ENCODE data around the gene GPATCH3. TPM values are rescaled to one million over a fixed set of nuclear protein-coding genes. Genes with fewer than 3 reads are reported as not detected.

The GPATCH3 gene
- total RNA-seq, 1 experiment from 2014 or later = 14.8 TPM

DNA sequence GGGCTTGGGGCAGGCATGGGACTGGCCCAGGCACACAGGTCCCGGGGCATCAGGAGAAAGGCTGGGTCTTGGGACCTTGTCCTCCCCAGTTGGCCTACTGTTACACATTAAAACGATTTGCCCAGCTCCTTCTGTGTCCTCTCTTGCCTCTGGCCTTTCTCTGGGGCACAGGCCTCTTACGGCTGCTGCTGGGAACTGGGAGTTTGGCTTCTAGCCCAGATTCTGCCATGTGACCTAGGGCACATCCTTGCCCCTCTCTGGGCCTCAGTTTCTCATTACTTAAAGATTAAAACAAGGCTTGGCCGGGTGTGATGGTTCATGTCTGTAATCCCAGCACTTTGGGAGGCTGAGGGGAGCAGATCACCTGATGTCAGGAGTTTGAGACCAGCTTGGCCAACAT is 46.0 kb upstream of the GPATCH3 start:
- Histone ChIP-seq H4K20me1 (ENCODE audit: insufficient read depth) (no peaks in the 10 kb centered on the region), H3K9me3 (ENCODE audit: control insufficient read depth in 1 of 2, insufficient read depth in 1 of 2, low read depth in 1 of 2, low read length in 2 of 2) (no peaks in the 10 kb centered on the region), H2AFZ (ENCODE audit: low read depth, low read length, poor library complexity, severe bottlenecking) (no peak overlapping the region), H3K36me3 (ENCODE audit: control insufficient read depth in 1 of 2, insufficient read depth in 2 of 2, low read length in 2 of 2) (peaks cover 37 to 46% of the 10 kb centered on the region in 2 experiments; a peak in 3 of 4 replicates), H3K4me2 (ENCODE audit: low read length) (no peak overlapping the region), H3K9ac (ENCODE audit: low read length) (no peak overlapping the region), H3K4me1 (ENCODE audit: control insufficient read depth in 1 of 2, insufficient read depth in 2 of 2, low read length in 2 of 2) (peaks cover 9 to 20% of the 10 kb centered on the region in 2 experiments), H3K27me3 (ENCODE audit: insufficient read depth, low read length) (no peaks in the 10 kb centered on the region), H3K9me2 (ENCODE audit: insufficient read depth) (no peaks in the 10 kb centered on the region), H3K4me3 (replicated peaks in 1 of 2; ENCODE audit: low read depth in 1 of 2, low read length in 2 of 2) (no peak overlapping the region), H3K27ac (ENCODE audit: low read depth, low read length) (no peak overlapping the region), H3K79me2 (ENCODE audit: insufficient read depth, low read length) (peaks cover 13% of the 10 kb centered on the region; the same call in 1 of the 2 replicates)
- intact Hi-C loops (cut with micrococcal nuclease) = no loop called here
- DNase-seq (ENCODE audit: low read depth, low spot score) = no peak
- TF ChIP-seq RAD21 (IDR thresholded peaks at IDR 0.05; ENCODE audit: low read depth) (no peak), ELF1 (IDR thresholded peaks at IDR 0.05; ENCODE audit: borderline replicate concordance, low read depth) (no peak), ZFX (IDR thresholded peaks at IDR 0.05) (no peak), SIN3A (IDR thresholded peaks at IDR 0.05; ENCODE audit: low read depth) (no peak), POLR2AphosphoS5 (IDR thresholded peaks at IDR 0.05; ENCODE audit: low read depth, low read length) (no peak), TCF7L2 (IDR thresholded peaks at IDR 0.05; ENCODE audit: borderline replicate concordance, extremely low read depth, insufficient read depth, insufficient read length) (no peak), SP1 (IDR thresholded peaks at IDR 0.05; ENCODE audit: low read depth) (no peak), FOSL1 (IDR thresholded peaks at IDR 0.05; ENCODE audit: low read depth) (no peak), EZH2phosphoT487 (IDR thresholded peaks at IDR 0.05; ENCODE audit: borderline replicate concordance) (no peak), CEBPB (IDR thresholded peaks at IDR 0.05; ENCODE audit: low read depth) (no peak), MAX (IDR thresholded peaks at IDR 0.05) (no peak), ZNF274 (IDR thresholded peaks at IDR 0.05; ENCODE audit: low read depth, low read length) (no peak)
- ChIA-PET POLR2A (no interaction called here), CTCF (no interaction called here), RAD21 (ENCODE audit: low non-redundant PET in 1 of 2, low total read pairs in 2 of 2, uncharacterized antibody in 2 of 2, unreplicated experiment in 2 of 2) (no interaction called here)
- no peak for ATAC-seq
- no TSS peak for BruUV-seq (replicated peaks)

DNA sequence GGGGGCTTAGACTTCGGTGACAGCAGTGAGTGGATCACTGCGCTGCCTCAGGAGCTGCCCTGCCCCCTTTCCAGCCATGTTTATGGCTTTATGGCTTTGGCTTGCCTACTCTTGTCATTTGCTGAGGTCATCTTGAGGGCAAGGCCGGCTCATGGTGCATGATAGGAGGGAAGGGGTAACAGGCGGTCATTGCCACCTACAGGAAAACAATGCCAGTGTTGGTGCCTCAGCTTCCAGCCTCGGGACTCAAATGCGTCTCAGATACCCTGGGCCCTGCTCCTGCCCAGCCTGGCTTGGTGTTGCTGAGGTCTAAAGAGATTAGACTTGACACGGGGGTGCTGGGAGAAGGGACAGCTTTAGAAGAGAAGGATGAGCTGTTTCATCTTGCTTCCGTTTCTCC is 45.5 kb upstream of the GPATCH3 start:
- ChIA-PET CTCF (no interaction called here), RAD21 (ENCODE audit: low non-redundant PET in 1 of 2, low total read pairs in 2 of 2, uncharacterized antibody in 2 of 2, unreplicated experiment in 2 of 2) (no interaction called here), POLR2A (no interaction called here)
- Histone ChIP-seq H3K4me2 (ENCODE audit: low read length) (no peak overlapping the region), H3K36me3 (ENCODE audit: control insufficient read depth in 1 of 2, insufficient read depth in 2 of 2, low read length in 2 of 2) (peaks cover 39 to 44% of the 10 kb centered on the region in 2 experiments; a peak in 3 of 4 replicates), H3K4me3 (replicated peaks in 1 of 2; ENCODE audit: low read depth in 1 of 2, low read length in 2 of 2) (no peak overlapping the region), H3K9me3 (ENCODE audit: control insufficient read depth in 1 of 2, insufficient read depth in 1 of 2, low read depth in 1 of 2, low read length in 2 of 2) (no peaks in the 10 kb centered on the region), H3K4me1 (ENCODE audit: control insufficient read depth in 1 of 2, insufficient read depth in 2 of 2, low read length in 2 of 2) (peaks cover 9 to 17% of the 10 kb centered on the region in 2 experiments), H3K27ac (ENCODE audit: low read depth, low read length) (no peak overlapping the region), H3K79me2 (ENCODE audit: insufficient read depth, low read length) (peaks cover 16% of the 10 kb centered on the region; the same call in 1 of the 2 replicates), H3K27me3 (ENCODE audit: insufficient read depth, low read length) (no peaks in the 10 kb centered on the region), H2AFZ (ENCODE audit: low read depth, low read length, poor library complexity, severe bottlenecking) (no peak overlapping the region), H4K20me1 (ENCODE audit: insufficient read depth) (no peaks in the 10 kb centered on the region), H3K9me2 (ENCODE audit: insufficient read depth) (no peaks in the 10 kb centered on the region), H3K9ac (ENCODE audit: low read length) (no peak overlapping the region)
- intact Hi-C loops (cut with micrococcal nuclease) = no loop called here
- DNase-seq (ENCODE audit: low read depth, low spot score) (no peak), ATAC-seq (no peak)
- BruUV-seq (replicated peaks) = no TSS peak
- no peak for TF ChIP-seq ATF3 (IDR thresholded peaks at IDR 0.05)

All from HCT116 (cell line).